GM23338 (cell line): ENCODE data around the gene KIF18B. TPM values are rescaled to one million over a fixed set of nuclear protein-coding genes. Genes with fewer than 3 reads are reported as not detected.

ENCODE experiments used
- ATAC-seq: fragments of 200-7000 bp; cut with Tn5 transposase; 3 replicates; pipeline ENCODE4 v1.9.1; 2020
- DNase-seq: peaks from one replicate; pipeline ENCODE4 v3.0.0-alpha.2; 2015; ENCODE audit warnings: low spot score
- H2AFZ ChIP-seq: fragments of 200-600 bp; sonication (generic); 2 replicates; pipeline ENCODE4 v1.8.0; 2016; ENCODE audit warnings: antibody characterized with exemption, mild to moderate bottlenecking, moderate library complexity
- H3F3A ChIP-seq: fragments of 200-600 bp; sonication (generic); replicated peaks from 2 replicates; pipeline ENCODE4 v1.8.0; 2017; ENCODE audit warnings: antibody characterized with exemption, mixed run types, low read depth
- H3K27ac ChIP-seq: fragments of 200-600 bp; sonication (generic); 2 replicates; pipeline ENCODE4 v1.6.1; 2016; ENCODE audit warnings: low read depth
- H3K27me3 ChIP-seq: fragments of 200-600 bp; sonication (generic); 2 replicates; pipeline ENCODE4 v1.8.0; 2016; ENCODE audit warnings: mild to moderate bottlenecking, mixed run types, moderate library complexity; ENCODE audit not compliant: insufficient read depth
- H3K36me3 ChIP-seq: fragments of 200-600 bp; sonication (generic); 2 replicates; pipeline ENCODE4 v1.8.0; 2016; ENCODE audit warnings: mild to moderate bottlenecking; ENCODE audit not compliant: insufficient read depth
- H3K4me1 ChIP-seq: fragments of 200-600 bp; sonication (generic); 2 replicates; pipeline ENCODE4 v1.8.0; 2016; ENCODE audit warnings: mild to moderate bottlenecking, moderate library complexity; ENCODE audit not compliant: insufficient read depth
- H3K4me2 ChIP-seq: fragments of 200-600 bp; sonication (generic); 2 replicates; pipeline ENCODE4 v1.7.1; 2017; ENCODE audit warnings: mixed run types
- H3K4me3 ChIP-seq: fragments of 200-600 bp; sonication (generic); 2 replicates; pipeline ENCODE4 v1.6.1; 2016; ENCODE audit warnings: mixed run types
- H3K79me2 ChIP-seq: fragments of 200-600 bp; sonication (generic); replicated peaks from 2 replicates; pipeline ENCODE4 v1.8.0; 2017; ENCODE audit warnings: mild to moderate bottlenecking; ENCODE audit not compliant: insufficient read depth
- H3K9me2 ChIP-seq: fragments of 200-600 bp; sonication (generic); 2 replicates; pipeline ENCODE4 v1.8.0; 2017; ENCODE audit not compliant: insufficient read depth
- H4K20me1 ChIP-seq: fragments of 200-600 bp; sonication (generic); replicated peaks from 2 replicates; pipeline ENCODE4 v1.8.0; 2017; ENCODE audit warnings: mild to moderate bottlenecking; ENCODE audit not compliant: insufficient read depth
- H3K27ac Mint-ChIP-seq: 2 replicates; pipeline ENCODE4 v1.8.0; 2020; ENCODE audit warnings: inconsistent platforms, mild to moderate bottlenecking, moderate library complexity, mixed read lengths
- H3K27me3 Mint-ChIP-seq: 3 replicates; pipeline ENCODE4 v1.8.0; 2022; ENCODE audit warnings: low read depth, mild to moderate bottlenecking, moderate library complexity, mixed read lengths, inconsistent platforms; ENCODE audit not compliant: insufficient read depth, poor library complexity
- H3K36me3 Mint-ChIP-seq: 3 replicates; pipeline ENCODE4 v1.8.0; 2021; ENCODE audit warnings: low read depth, mild to moderate bottlenecking, inconsistent platforms, moderate library complexity, mixed read lengths
- H3K4me1 Mint-ChIP-seq: 3 replicates; pipeline ENCODE4 v1.8.0; 2020; ENCODE audit warnings: mild to moderate bottlenecking, inconsistent platforms, mixed read lengths
- H3K4me3 Mint-ChIP-seq: 3 replicates; pipeline ENCODE4 v1.8.0; 2021; ENCODE audit warnings: moderate library complexity, mild to moderate bottlenecking, inconsistent platforms, mixed read lengths
- H3K9me3 Mint-ChIP-seq: 3 replicates; pipeline ENCODE4 v1.8.0; 2020; ENCODE audit warnings: moderate library complexity, mild to moderate bottlenecking, inconsistent platforms, mixed read lengths
- EZH2 ChIP-seq: fragments of 200-600 bp; sonication (generic); IDR thresholded peaks from one replicate; pipeline ENCODE4 v1.8.0; 2017; ENCODE audit warnings: antibody characterized with exemption, mild to moderate bottlenecking, low read depth; ENCODE audit not compliant: unreplicated experiment
- EZH2phosphoT487 ChIP-seq: fragments of 200-600 bp; sonication (generic); IDR thresholded peaks from one replicate; pipeline ENCODE4 v1.8.1; 2018; ENCODE audit warnings: antibody characterized with exemption; ENCODE audit not compliant: unreplicated experiment
- POLR2AphosphoS5 ChIP-seq: IDR thresholded peaks from 2 replicates; pipeline ENCODE4 v1.6.1; 2016; ENCODE audit warnings: antibody characterized with exemption, low read depth
- ZNF114 ChIP-seq: fragments of 250-450 bp; sonication (Bioruptor Pico); IDR thresholded peaks from 2 replicates; pipeline ENCODE4 v1.5.0; 2020; ENCODE audit warnings: mild to moderate bottlenecking, moderate library complexity
- ZNF331 ChIP-seq: fragments of 250-450 bp; sonication (Bioruptor Pico); IDR thresholded peaks from 2 replicates; pipeline ENCODE4 v1.5.0; 2020; ENCODE audit warnings: low read depth, mild to moderate bottlenecking, moderate library complexity
- polyA plus RNA-seq: library from polyadenylated mRNA; unstranded; fragments of >200 nt; fragmentation: Nextera tagmentation; extraction: Ambion mirVana; gene quantifications from 2 replicates; pipeline ENCODE4 v1.2.1, GENCODE V29; 2016
- total RNA-seq: library from RNA; depleted of rRNA; stranded (reverse); fragments of >200 nt; shearing (Covaris generic); gene quantifications from 2 replicates; pipeline ENCODE4 v1.2.3, GENCODE V29; 2014
- TF ChIP-seq, protein P1 (sequence below): IDR thresholded peaks from one replicate; pipeline ENCODE4 v1.6.1; 2018; ENCODE audit warnings: antibody characterized with exemption; ENCODE audit not compliant: unreplicated experiment
- TF ChIP-seq, protein P2 (sequence below), 2 experiments: fragments of 200-600 bp in 1 of 2; sonication (generic) in 1 of 2; conservative IDR thresholded peaks; 2 replicates each; pipeline versions ENCODE4 v1.5.1 to v1.6.1; 2016 to 2017; ENCODE audit warnings: antibody characterized with exemption in 2 of 2, low read depth in 2 of 2, mild to moderate bottlenecking in 2 of 2, moderate library complexity in 1 of 2
- TF ChIP-seq, protein P3 (sequence below): IDR thresholded peaks from 2 replicates; pipeline ENCODE4 v1.6.1; 2016; ENCODE audit warnings: antibody characterized with exemption

KIF18B gene
- total and polyA plus RNA-seq, 2 experiments from 2014 or later, result 14.1 to 28.4 TPM

DNA sequence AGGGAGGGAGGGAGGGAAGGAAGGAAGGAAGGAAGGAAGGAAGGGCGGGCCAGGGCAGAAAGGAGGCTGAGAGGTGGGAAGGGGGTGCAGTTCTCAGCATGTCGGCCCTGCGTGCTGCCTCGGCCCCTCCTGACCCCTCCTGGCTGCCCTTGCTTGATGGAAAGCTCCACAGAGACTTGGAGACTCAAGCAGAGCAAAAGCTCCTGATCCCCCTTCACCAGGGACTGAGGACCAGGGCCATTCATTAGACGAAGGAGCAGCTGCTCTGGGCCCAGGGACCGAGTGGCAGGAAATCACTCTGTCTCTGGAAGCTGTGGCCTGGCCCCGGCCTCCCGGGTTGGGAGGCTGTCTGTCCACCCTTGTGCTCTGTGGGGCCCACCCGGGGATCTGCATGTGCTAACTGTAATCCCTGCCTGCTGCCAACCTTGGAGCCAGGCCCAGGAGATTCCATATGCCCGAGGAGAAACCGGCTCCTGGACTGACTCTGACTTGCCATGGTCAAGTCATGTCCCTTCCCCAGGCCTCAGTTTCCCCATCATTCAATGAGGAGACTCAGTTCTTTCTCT lies 47.9 kb upstream of the KIF18B start:
- no peak for DNase-seq
- H3K36me3 Mint-ChIP-seq, result peaks cover 3% of the 10 kb centered on the region; the same call in 2 of the 3 replicates
- no peak overlapping the region for H3K4me3 ChIP-seq
- H3K27ac Mint-ChIP-seq, result no peak overlapping the region
- H3K36me3 ChIP-seq, result no peaks in the 10 kb centered on the region
- peaks cover 10% of the 10 kb centered on the region for H3K27me3 Mint-ChIP-seq
- H3K27ac ChIP-seq, result no peak overlapping the region
- no peaks in the 10 kb centered on the region for H3F3A ChIP-seq
- H4K20me1 ChIP-seq, result no peaks in the 10 kb centered on the region
- TF ChIP-seq EZH2phosphoT487 (no peak), POLR2AphosphoS5 (no peak), ZNF114 (CRISPR knock-in tag) (no peak), ZNF331 (CRISPR knock-in tag) (no peak), EZH2 (no peak)
- TF ChIP-seq, protein P1, sequence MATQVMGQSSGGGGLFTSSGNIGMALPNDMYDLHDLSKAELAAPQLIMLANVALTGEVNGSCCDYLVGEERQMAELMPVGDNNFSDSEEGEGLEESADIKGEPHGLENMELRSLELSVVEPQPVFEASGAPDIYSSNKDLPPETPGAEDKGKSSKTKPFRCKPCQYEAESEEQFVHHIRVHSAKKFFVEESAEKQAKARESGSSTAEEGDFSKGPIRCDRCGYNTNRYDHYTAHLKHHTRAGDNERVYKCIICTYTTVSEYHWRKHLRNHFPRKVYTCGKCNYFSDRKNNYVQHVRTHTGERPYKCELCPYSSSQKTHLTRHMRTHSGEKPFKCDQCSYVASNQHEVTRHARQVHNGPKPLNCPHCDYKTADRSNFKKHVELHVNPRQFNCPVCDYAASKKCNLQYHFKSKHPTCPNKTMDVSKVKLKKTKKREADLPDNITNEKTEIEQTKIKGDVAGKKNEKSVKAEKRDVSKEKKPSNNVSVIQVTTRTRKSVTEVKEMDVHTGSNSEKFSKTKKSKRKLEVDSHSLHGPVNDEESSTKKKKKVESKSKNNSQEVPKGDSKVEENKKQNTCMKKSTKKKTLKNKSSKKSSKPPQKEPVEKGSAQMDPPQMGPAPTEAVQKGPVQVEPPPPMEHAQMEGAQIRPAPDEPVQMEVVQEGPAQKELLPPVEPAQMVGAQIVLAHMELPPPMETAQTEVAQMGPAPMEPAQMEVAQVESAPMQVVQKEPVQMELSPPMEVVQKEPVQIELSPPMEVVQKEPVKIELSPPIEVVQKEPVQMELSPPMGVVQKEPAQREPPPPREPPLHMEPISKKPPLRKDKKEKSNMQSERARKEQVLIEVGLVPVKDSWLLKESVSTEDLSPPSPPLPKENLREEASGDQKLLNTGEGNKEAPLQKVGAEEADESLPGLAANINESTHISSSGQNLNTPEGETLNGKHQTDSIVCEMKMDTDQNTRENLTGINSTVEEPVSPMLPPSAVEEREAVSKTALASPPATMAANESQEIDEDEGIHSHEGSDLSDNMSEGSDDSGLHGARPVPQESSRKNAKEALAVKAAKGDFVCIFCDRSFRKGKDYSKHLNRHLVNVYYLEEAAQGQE, result no peak
- TF ChIP-seq, protein P2, sequence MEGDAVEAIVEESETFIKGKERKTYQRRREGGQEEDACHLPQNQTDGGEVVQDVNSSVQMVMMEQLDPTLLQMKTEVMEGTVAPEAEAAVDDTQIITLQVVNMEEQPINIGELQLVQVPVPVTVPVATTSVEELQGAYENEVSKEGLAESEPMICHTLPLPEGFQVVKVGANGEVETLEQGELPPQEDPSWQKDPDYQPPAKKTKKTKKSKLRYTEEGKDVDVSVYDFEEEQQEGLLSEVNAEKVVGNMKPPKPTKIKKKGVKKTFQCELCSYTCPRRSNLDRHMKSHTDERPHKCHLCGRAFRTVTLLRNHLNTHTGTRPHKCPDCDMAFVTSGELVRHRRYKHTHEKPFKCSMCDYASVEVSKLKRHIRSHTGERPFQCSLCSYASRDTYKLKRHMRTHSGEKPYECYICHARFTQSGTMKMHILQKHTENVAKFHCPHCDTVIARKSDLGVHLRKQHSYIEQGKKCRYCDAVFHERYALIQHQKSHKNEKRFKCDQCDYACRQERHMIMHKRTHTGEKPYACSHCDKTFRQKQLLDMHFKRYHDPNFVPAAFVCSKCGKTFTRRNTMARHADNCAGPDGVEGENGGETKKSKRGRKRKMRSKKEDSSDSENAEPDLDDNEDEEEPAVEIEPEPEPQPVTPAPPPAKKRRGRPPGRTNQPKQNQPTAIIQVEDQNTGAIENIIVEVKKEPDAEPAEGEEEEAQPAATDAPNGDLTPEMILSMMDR (conservative IDR thresholded peaks at IDR 0.05; ENCODE audit: low read depth in 2 of 2), result no peak
- H3K9me2 ChIP-seq, result no peaks in the 10 kb centered on the region
- no peak overlapping the region for H3K4me3 Mint-ChIP-seq
- H3K79me2 ChIP-seq, result no peaks in the 10 kb centered on the region
- no peaks in the 10 kb centered on the region for H3K27me3 ChIP-seq
- no peak overlapping the region for H3K4me2 ChIP-seq
- H3K9me3 Mint-ChIP-seq, result peaks cover 14% of the 10 kb centered on the region
- peaks cover 10% of the 10 kb centered on the region for H3K4me1 Mint-ChIP-seq
- H2AFZ ChIP-seq, result no peak overlapping the region
- H3K4me1 ChIP-seq, result no peaks in the 10 kb centered on the region
- no peak for ATAC-seq

DNA sequence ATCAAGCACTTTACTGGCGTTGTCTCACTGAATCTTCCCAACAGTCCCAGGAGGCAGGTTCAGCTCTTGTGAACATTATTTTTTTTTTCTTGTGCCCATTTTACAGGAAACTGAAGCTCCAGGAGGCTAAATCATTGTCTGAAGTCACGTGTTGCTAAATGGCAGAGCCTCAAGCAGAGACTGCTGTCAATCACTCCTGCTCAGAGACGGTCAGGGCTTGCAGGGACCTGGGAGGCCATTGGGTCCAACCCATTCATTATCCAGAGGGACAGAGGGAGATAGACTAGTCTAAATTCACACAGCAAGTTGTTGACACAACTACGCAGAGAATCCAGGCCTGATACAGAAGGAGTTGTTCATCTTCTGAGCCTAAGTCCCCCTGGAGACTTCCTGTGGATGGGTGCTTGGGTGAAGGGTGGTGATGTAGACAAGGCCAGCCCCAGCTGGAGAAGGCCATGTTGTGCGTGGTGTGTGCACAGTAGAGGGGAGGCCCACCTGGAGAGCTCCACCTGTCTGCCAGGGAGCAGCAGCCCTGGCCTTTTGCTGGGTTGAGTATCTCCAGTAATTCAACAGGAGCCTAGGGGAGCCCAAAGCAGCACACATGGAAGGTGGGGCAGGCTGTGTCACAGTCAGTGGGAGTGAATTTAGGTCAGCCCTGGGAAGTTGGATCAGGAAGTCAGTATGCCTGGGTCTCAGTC lies 44.8 kb upstream of the KIF18B start:
- no peak overlapping the region for H2AFZ ChIP-seq
- H4K20me1 ChIP-seq, result no peaks in the 10 kb centered on the region
- H3K27me3 ChIP-seq, result peaks cover 7% of the 10 kb centered on the region; the same call in 1 of the 2 replicates
- Mint-ChIP-seq H3K9me3 (no peaks in the 10 kb centered on the region), H3K27ac (no peak overlapping the region), H3K27me3 (peaks cover 21% of the 10 kb centered on the region), H3K4me3 (no peak overlapping the region), H3K4me1 (peaks cover 25% of the 10 kb centered on the region), H3K36me3 (no peaks in the 10 kb centered on the region)
- DNase-seq (no peak), ATAC-seq (no peak)
- H3K4me2 ChIP-seq, result no peak overlapping the region
- no peak overlapping the region for H3K4me3 ChIP-seq
- peaks cover 14% of the 10 kb centered on the region; the same call in 1 of the 2 replicates for H3F3A ChIP-seq
- no peaks in the 10 kb centered on the region for H3K9me2 ChIP-seq
- H3K27ac ChIP-seq, result no peak overlapping the region
- no peak for TF ChIP-seq EZH2phosphoT487
- TF ChIP-seq, protein P3, sequence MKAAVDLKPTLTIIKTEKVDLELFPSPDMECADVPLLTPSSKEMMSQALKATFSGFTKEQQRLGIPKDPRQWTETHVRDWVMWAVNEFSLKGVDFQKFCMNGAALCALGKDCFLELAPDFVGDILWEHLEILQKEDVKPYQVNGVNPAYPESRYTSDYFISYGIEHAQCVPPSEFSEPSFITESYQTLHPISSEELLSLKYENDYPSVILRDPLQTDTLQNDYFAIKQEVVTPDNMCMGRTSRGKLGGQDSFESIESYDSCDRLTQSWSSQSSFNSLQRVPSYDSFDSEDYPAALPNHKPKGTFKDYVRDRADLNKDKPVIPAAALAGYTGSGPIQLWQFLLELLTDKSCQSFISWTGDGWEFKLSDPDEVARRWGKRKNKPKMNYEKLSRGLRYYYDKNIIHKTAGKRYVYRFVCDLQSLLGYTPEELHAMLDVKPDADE, result no peak
- no peaks in the 10 kb centered on the region for H3K79me2 ChIP-seq
- no peaks in the 10 kb centered on the region for H3K36me3 ChIP-seq
- H3K4me1 ChIP-seq, result peaks cover 14% of the 10 kb centered on the region; the same call in 1 of the 2 replicates
